Measurements from ENCODE around the gene TENT4B. TPM values are rescaled to one million over a fixed set of nuclear protein-coding genes. Genes with fewer than 3 reads are reported as not detected.

Gene TENT4B
- total RNA-seq, 1 donor from 2014 or later: 14.0 TPM

DNA sequence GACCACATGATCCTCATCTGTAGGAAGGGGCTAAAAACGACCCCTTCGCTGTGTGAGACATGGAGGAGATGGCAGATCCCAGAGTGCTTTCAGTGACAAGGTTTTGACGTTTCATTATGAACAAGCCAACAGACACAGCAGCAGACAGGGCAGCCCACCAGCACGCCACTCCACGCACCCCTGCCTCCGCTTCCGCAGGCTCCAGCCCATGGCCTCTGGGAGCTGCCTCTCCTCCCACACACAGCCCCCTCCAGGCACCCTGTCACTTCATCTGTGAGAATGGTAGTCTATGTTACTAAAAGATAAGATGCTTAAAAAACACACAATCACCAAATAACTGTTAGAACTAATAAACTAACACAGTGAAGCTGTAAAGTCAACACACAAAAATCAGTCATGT lies 101.0 kb downstream of the TENT4B start:
- intact Hi-C loops (cut with DNase I): no loop called here
- Histone ChIP-seq H3K36me3 (no peaks in the 10 kb centered on the region), H3K4me1 (peaks cover 4% of the 10 kb centered on the region), H3K9me3 (no peaks in the 10 kb centered on the region), H3K27ac (no peak overlapping the region), H3K27me3 (no peaks in the 10 kb centered on the region), H3K4me3 (no peak overlapping the region)
- TF ChIP-seq POLR2A (IDR thresholded peaks at IDR 0.05) (no peak), POLR2AphosphoS5 (IDR thresholded peaks at IDR 0.05; ENCODE audit: insufficient read depth in 1 of 2, low read depth in 1 of 2) (no peak)
- no peak for DNase-seq (ENCODE audit: extremely low spot score in 2 of 2)

- no peak overlapping the region for H3K4me3 ChIP-seq
- no peaks in the 10 kb centered on the region for H3K27me3 ChIP-seq
- H3K36me3 ChIP-seq: no peaks in the 10 kb centered on the region
- H3K4me1 ChIP-seq: peaks cover 14% of the 10 kb centered on the region
- no peak overlapping the region for H3K27ac ChIP-seq
- intact Hi-C loops (cut with DNase I): no loop called here
- TF ChIP-seq CTCF (IDR thresholded peaks at IDR 0.05): no peak
- TF ChIP-seq POLR2AphosphoS5 (IDR thresholded peaks at IDR 0.05; ENCODE audit: insufficient read depth in 1 of 2, low read depth in 1 of 2): no peak
- TF ChIP-seq POLR2A (IDR thresholded peaks at IDR 0.05): no peak
- H3K9me3 ChIP-seq: no peaks in the 10 kb centered on the region
- DNase-seq (ENCODE audit: extremely low spot score in 2 of 2): no peak
These were observed 102.4 kb downstream of the TENT4B start for GRCh38 chr16:50255538-50255937.

- intact Hi-C loops (cut with DNase I): no loop called here
- Histone ChIP-seq H3K9me3 (no peaks in the 10 kb centered on the region), H3K4me3 (no peak overlapping the region), H3K27me3 (no peaks in the 10 kb centered on the region), H3K27ac (no peak overlapping the region), H3K36me3 (no peaks in the 10 kb centered on the region), H3K4me1 (peaks cover 14% of the 10 kb centered on the region)
- TF ChIP-seq POLR2A (IDR thresholded peaks at IDR 0.05) (no peak), CTCF (IDR thresholded peaks at IDR 0.05) (no peak), POLR2AphosphoS5 (IDR thresholded peaks at IDR 0.05; ENCODE audit: insufficient read depth in 1 of 2, low read depth in 1 of 2) (no peak)
- no peak for DNase-seq (ENCODE audit: extremely low spot score in 2 of 2)
These were observed 103.5 kb downstream of the TENT4B start for GRCh38 chr16:50256604-50257003.

DNA sequence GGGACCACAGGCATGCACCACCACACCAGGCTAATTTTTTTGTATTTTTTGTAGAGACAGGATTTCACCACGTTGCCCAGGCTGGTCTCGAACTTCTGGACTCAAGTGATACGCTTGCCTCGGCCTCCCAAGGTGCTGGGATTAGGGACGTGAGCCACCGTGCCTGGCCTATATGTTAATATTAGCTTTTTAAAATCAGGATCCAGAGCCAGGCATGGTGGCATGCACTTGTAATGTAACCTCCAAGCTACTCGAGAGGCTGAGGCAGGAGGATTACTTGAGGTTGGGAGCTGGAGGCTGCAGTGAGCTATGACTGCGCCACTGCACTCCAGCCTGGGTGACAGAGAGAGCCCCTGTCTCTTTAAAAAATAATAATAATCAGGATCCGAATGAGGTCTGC lies 104.8 kb downstream of the TENT4B start:
- Histone ChIP-seq H3K27me3 (no peaks in the 10 kb centered on the region), H3K9me3 (no peaks in the 10 kb centered on the region), H3K36me3 (no peaks in the 10 kb centered on the region), H3K4me1 (peaks cover 14% of the 10 kb centered on the region), H3K27ac (no peak overlapping the region), H3K4me3 (no peak overlapping the region)
- intact Hi-C loops (cut with DNase I): no loop called here
- TF ChIP-seq POLR2A (IDR thresholded peaks at IDR 0.05) (no peak), CTCF (IDR thresholded peaks at IDR 0.05) (no peak), POLR2AphosphoS5 (IDR thresholded peaks at IDR 0.05; ENCODE audit: insufficient read depth in 1 of 2, low read depth in 1 of 2) (no peak)
- no peak for DNase-seq (ENCODE audit: extremely low spot score in 2 of 2)

GRCh38 chr16:50259334-50260205 lies 106.5 kb downstream of the TENT4B start:
- H3K4me3 ChIP-seq: no peak overlapping the region
- H3K27ac ChIP-seq: no peak overlapping the region
- intact Hi-C loops (cut with DNase I): no loop called here
- TF ChIP-seq POLR2A (IDR thresholded peaks at IDR 0.05): no peak
- TF ChIP-seq POLR2AphosphoS5 (IDR thresholded peaks at IDR 0.05; ENCODE audit: insufficient read depth in 1 of 2, low read depth in 1 of 2): peak in 1 of 2 donors; percentile 55
- no peaks in the 10 kb centered on the region for H3K36me3 ChIP-seq
- H3K9me3 ChIP-seq: no peaks in the 10 kb centered on the region
- DNase-seq (ENCODE audit: extremely low spot score in 2 of 2): no peak
- H3K27me3 ChIP-seq: no peaks in the 10 kb centered on the region
- peaks cover 14% of the 10 kb centered on the region for H3K4me1 ChIP-seq
